ENCODE results near the gene KRT79.

DNA sequence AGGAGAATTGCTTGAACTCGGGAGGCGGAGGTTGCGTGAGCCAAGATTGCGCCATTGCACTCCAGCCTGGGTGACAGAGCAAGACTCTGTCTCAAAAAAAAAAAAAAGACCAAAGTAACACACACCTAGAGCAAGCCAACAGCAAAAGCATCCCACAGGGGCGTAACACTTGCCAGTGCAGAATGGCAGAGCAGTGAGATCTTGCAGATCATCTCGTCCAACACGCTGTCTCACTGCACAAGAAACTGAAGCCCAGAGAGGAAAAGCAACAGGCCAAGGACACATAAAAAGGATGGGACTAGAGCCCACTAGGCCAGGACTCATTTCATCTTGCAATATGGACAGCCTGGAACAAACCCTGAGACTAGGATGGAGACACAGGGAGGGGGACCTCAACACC, 27.4 kb upstream of the KRT79 start:
- no peak for TF ChIP-seq EP300 (conservative IDR thresholded peaks at IDR 0.05; ENCODE audit: poor library complexity, severe bottlenecking)
- no peak for TF ChIP-seq MXI1 (conservative IDR thresholded peaks at IDR 0.05; ENCODE audit: poor library complexity, severe bottlenecking)
